Transverse colon (tissue), 4 donors: ENCODE measurements around the gene PARD6B. TPM values are rescaled to one million over a fixed set of nuclear protein-coding genes. Genes with fewer than 3 reads are reported as not detected.
A peak's percentile ranks its signal among the peaks of the same experiment; 100 is the strongest.
"Not testable (repeated sequence)": the region's sequence is repeated elsewhere in the genome, so short reads cannot be mapped to it uniquely, and the experiment has no call there.

Experiments used
- DNase-seq: peaks from one replicate; pipeline ENCODE4 v3.0.0-alpha.2; 2019
- H3K27ac ChIP-seq, 4 donors: fragments of 200-600 bp; sonication (generic); 2 replicates each; pipeline ENCODE4 v1.5.1; 2016 to 2018; ENCODE audit warnings: inconsistent platforms in 4 of 4
- H3K27me3 ChIP-seq: fragments of 200-600 bp; sonication (generic); 2 replicates; pipeline ENCODE4 v1.5.1; 2017; ENCODE audit warnings: inconsistent platforms
- H3K36me3 ChIP-seq, 4 donors: fragments of 200-600 bp; sonication (generic); 2 replicates each; pipeline ENCODE4 v1.5.1; 2017 to 2019; ENCODE audit warnings: inconsistent platforms in 4 of 4
- H3K4me1 ChIP-seq, 4 donors: fragments of 200-600 bp; sonication (generic); 2 replicates each; pipeline ENCODE4 v1.5.1; 2017 to 2020; ENCODE audit warnings: inconsistent platforms in 4 of 4
- H3K4me3 ChIP-seq, 4 donors: fragments of 200-600 bp; sonication (generic); 1 replicate in 1 of 4; 2 replicates in 3 of 4; pipeline versions ENCODE4 v1.5.1 to v1.6.1; 2017 to 2019; ENCODE audit warnings: inconsistent platforms in 4 of 4
- H3K9me3 ChIP-seq, 2 donors: fragments of 200-600 bp; sonication (generic); 2 replicates each; pipeline ENCODE4 v1.5.1; 2017 to 2019; ENCODE audit warnings: inconsistent platforms in 2 of 2
- EP300 ChIP-seq: sonication (generic); formaldehyde crosslinking; IDR thresholded peaks from one replicate; pipeline ENCODE4 v1.6.1; 2017; ENCODE audit warnings: antibody characterized with exemption, low read depth
- POLR2A ChIP-seq: fragments of 450-650 bp; IDR thresholded peaks from one replicate; pipeline ENCODE4 v1.6.1; 2016; ENCODE audit warnings: antibody characterized with exemption, mild to moderate bottlenecking, moderate library complexity
- POLR2AphosphoS5 ChIP-seq, 3 donors: sonication (generic); formaldehyde crosslinking; IDR thresholded peaks; one replicate each; pipeline ENCODE4 v1.6.1; 2016; ENCODE audit warnings: antibody characterized with exemption in 3 of 3
- WGBS, 2 donors: methylation state at CpG; one replicate each; pipeline ENCODE4 v1.1.5; 2018; ENCODE audit warnings: low coverage in 1 of 2; 5-methylcytosine and 5-hydroxymethylcytosine counted together
- in situ Hi-C, 4 donors: fragments of 200-750 bp; cut with MboI; loops; one replicate each; pipeline versions ENCODE4 v1.15.0 to v1.15.1; 2017; ENCODE audit warnings: low sequenced_read_pairs in 3 of 4, low pct_ligation_motif_present in 1 of 4, low pct_unique_long_range_greater_than_20kb in 1 of 4
- intact Hi-C: fragments of 100-400 bp; cut with DNase I; formaldehyde crosslinking; loops from one replicate; pipeline ENCODE4 v1.15.1; 2023; ENCODE audit warnings: low total_unique reads
- total RNA-seq, 4 donors: library from RNA; depleted of rRNA; stranded (reverse); fragments of >200 nt; gene quantifications; one replicate each; pipeline ENCODE4 v1.1.0, GENCODE V29; 2016
- TF ChIP-seq, protein P1 (sequence below), 5 experiments: fragments of 200-600 bp in 3 of 5; fragments of 450-650 bp in 2 of 5; sonication (generic) in 3 of 5; IDR thresholded peaks; 1 replicate in 2 of 5; 2 replicates in 3 of 5; pipeline ENCODE4 v1.5.1; 2016 to 2017; ENCODE audit warnings: antibody characterized with exemption in 5 of 5, inconsistent platforms in 3 of 5, mild to moderate bottlenecking in 2 of 5, moderate library complexity in 1 of 5

The PARD6B gene
- total RNA-seq, 4 donors from 2014 or later = 1.2 to 34.8 (median 17.2) TPM

DNA sequence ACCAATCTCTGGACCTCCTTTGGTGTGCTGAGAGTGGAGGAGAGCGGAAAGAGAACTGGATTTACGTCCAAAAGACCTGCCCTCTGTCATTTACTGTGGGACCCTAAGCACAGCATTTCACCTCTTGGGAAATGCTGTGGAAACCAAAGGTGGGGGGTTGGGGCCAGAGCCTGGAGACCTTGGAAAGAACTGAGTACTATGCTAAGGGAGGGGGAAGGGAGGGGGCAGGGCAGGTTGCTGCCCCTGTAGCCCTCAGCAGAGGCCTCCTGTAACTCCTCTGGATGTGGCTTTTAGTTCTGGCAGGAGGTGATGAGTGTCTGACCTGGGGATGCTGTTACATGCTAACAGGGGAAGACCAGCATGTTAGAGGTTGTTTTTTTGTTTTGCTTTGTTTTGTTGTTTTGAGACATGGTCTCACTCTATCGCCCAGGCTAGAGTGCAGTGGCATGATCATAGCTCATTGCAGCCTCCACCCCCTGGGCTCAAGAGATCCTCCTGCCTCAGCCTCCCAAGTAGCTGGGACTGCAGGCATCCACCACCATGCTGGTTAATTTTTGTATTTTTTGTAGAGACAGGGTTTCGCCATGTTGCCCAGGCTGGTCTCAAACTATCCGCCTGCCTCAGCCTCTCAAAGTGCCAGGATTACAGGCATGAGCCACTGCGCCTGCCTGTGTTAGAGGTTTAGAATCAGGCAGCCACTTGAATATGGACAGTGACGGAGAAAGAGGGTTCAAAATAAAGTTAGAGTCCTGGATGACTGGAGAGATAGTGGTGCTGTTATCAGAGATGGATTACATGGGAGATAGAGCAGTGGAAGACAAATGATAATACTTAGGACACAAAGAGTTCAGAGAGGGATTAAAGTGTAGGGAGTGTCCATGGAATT is 18.4 kb upstream of the PARD6B start:
- Histone ChIP-seq H3K27ac (no peak overlapping the region), H3K27me3 (no peaks in the 10 kb centered on the region), H3K4me1 (no peaks in the 10 kb centered on the region), H3K36me3 (no peaks in the 10 kb centered on the region), H3K9me3 (no peaks in the 10 kb centered on the region), H3K4me3 (no peak overlapping the region)
- in situ Hi-C loops (no loop called here), intact Hi-C loops (no loop called here)
- no peak for DNase-seq
- 78 to 87% methylated on average over 4 to 7 of the region's 7 CpGs for WGBS, 2 donors
- TF ChIP-seq POLR2A = no peak

- no peak overlapping the region for H3K27ac ChIP-seq
- TF ChIP-seq, protein P1, sequence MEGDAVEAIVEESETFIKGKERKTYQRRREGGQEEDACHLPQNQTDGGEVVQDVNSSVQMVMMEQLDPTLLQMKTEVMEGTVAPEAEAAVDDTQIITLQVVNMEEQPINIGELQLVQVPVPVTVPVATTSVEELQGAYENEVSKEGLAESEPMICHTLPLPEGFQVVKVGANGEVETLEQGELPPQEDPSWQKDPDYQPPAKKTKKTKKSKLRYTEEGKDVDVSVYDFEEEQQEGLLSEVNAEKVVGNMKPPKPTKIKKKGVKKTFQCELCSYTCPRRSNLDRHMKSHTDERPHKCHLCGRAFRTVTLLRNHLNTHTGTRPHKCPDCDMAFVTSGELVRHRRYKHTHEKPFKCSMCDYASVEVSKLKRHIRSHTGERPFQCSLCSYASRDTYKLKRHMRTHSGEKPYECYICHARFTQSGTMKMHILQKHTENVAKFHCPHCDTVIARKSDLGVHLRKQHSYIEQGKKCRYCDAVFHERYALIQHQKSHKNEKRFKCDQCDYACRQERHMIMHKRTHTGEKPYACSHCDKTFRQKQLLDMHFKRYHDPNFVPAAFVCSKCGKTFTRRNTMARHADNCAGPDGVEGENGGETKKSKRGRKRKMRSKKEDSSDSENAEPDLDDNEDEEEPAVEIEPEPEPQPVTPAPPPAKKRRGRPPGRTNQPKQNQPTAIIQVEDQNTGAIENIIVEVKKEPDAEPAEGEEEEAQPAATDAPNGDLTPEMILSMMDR (IDR thresholded peaks at IDR 0.05) = peak in 3 of 5 experiments; percentile 22 to 34 (median 26)
- TF ChIP-seq POLR2AphosphoS5 (IDR thresholded peaks at IDR 0.05) = no peak
- no peaks in the 10 kb centered on the region for H3K4me1 ChIP-seq
- H3K9me3 ChIP-seq = no peaks in the 10 kb centered on the region
- H3K36me3 ChIP-seq = no peaks in the 10 kb centered on the region
- in situ Hi-C loops (no loop called here), intact Hi-C loops (no loop called here)
- H3K27me3 ChIP-seq = no peaks in the 10 kb centered on the region
- no peak overlapping the region for H3K4me3 ChIP-seq
- 61 to 70% methylated on average over 4 to 7 of the region's 7 CpGs for WGBS, 2 donors
- no peak for DNase-seq
Measured at GRCh38 chr20:50713657-50714101, 17.7 kb upstream of the PARD6B start.

DNA sequence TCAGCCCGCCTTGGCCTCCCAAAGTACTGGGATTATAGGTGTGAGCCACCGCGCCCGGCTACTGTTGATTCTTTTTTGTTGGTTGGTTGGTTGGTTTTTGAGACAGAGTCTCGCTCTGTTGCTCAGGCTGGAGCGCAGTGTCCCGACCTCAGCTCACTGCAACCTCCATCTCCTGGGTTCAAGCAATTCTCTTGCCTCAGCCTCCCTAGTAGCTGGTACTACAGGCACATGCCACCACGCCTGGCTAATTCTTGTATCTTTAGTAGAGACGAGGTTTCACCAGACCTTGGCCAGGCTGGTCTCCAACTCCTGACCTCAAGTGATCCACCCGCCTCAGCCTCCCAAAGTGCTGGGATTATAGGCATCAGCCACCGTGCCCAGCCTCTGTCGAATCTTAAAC is 17.0 kb upstream of the PARD6B start:
- 90 to 91% methylated on average over 8 to 12 of the region's 12 CpGs for WGBS, 2 donors
- H3K36me3 ChIP-seq, H3K4me3 ChIP-seq, H3K27me3 ChIP-seq, H3K27ac ChIP-seq, DNase-seq, H3K9me3 ChIP-seq, intact Hi-C loops, in situ Hi-C loops, H3K4me1 ChIP-seq: not testable (repeated sequence)

DNA sequence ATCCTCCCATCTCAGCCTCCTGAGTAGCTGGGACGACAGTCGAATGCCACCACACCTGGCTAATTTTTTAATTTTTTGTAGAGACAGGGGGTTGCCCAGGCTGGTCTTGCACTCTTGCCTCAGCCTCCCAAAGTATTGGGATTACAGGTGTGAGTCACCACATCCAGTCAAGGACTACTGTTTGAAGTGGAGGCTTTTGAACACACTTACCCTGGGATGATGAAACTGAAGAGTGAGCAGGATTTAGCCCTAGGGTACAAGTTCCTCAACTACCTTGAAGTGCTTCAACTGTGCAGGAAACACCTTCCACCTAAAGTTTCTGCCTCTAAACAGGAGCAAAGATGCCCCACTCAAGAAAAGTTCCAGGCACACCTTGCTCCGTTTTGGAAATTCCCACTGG is 15.7 kb upstream of the PARD6B start:
- Histone ChIP-seq H3K4me1 (no peaks in the 10 kb centered on the region), H3K27ac (no peak overlapping the region), H3K4me3 (no peak overlapping the region), H3K9me3 (no peaks in the 10 kb centered on the region), H3K27me3 (no peaks in the 10 kb centered on the region), H3K36me3 (no peaks in the 10 kb centered on the region)
- intact Hi-C loops (no loop called here), in situ Hi-C loops (no loop called here)
- DNase-seq = no peak
- TF ChIP-seq POLR2AphosphoS5 (IDR thresholded peaks at IDR 0.05) = no peak
- TF ChIP-seq POLR2A = no peak
- TF ChIP-seq, protein P1 (IDR thresholded peaks at IDR 0.05) = no peak
- no peak for TF ChIP-seq EP300
- 88% methylated on average over 3 of the region's 3 CpGs; no CpG with 5 or more reads in 1 of the 2 donors for WGBS, 2 donors

GRCh38 chr20:50716518-50716917 is 14.9 kb upstream of the PARD6B start:
- TF ChIP-seq POLR2AphosphoS5 (IDR thresholded peaks at IDR 0.05) (no peak), POLR2A (no peak), EP300 (no peak)
- TF ChIP-seq, protein P1 (IDR thresholded peaks at IDR 0.05) = no peak
- H3K4me3 ChIP-seq = no peak overlapping the region
- intact Hi-C loops = no loop called here
- 61 to 90% methylated on average over 1 of the region's 1 CpG for WGBS, 2 donors
- H3K4me1 ChIP-seq = no peaks in the 10 kb centered on the region
- H3K9me3 ChIP-seq = no peaks in the 10 kb centered on the region
- H3K27me3 ChIP-seq = no peaks in the 10 kb centered on the region
- H3K36me3 ChIP-seq = no peaks in the 10 kb centered on the region
- H3K27ac ChIP-seq = no peak overlapping the region
- DNase-seq = no peak
- in situ Hi-C loops = no loop called here
